K562 (cell line): ENCODE measurements around the gene LCA5.

ENCODE experiments used
- CTCF ChIP-seq, 3 experiments: IDR thresholded peaks in 2 of 3; conservative IDR thresholded peaks in 1 of 3; 2 replicates each; pipeline ENCODE4 v1.5.1; 2011 to 2012; ENCODE audit warnings: low read length in 3 of 3, mild to moderate bottlenecking in 3 of 3, control low read depth in 2 of 3, improper control_type of control experiment in 1 of 3, inconsistent platforms in 1 of 3, low read depth in 1 of 3, mixed read lengths in 1 of 3, moderate library complexity in 1 of 3; ENCODE audit not compliant: insufficient read depth in 2 of 3
- FOXA1 ChIP-seq: fragments of 450-650 bp; IDR thresholded peaks from 2 replicates; pipeline ENCODE4 v1.6.1; 2016; ENCODE audit warnings: mild to moderate bottlenecking, borderline replicate concordance

- TF ChIP-seq FOXA1: no peak
- no peak for TF ChIP-seq CTCF (IDR thresholded peaks at IDR 0.05 in 2 of 3, conservative IDR thresholded peaks at IDR 0.05 in 1 of 3; ENCODE audit: insufficient read depth in 2 of 3, low read depth in 1 of 3, low read length in 3 of 3)
These were observed 31.8 kb upstream of the LCA5 start for GRCh38 chr6:79568996-79569395.
